Ascending aorta (tissue), 2 donors: Measurements from ENCODE around the gene SH2D1B. TPM values are rescaled to one million over a fixed set of nuclear protein-coding genes. Genes with fewer than 3 reads are reported as not detected.

Experiments
- DNase-seq, 2 donors: peaks; one replicate each; pipeline ENCODE4 v3.0.0-alpha.2; 2019; ENCODE audit warnings: low spot score in 2 of 2
- H3K27ac ChIP-seq, 2 donors: fragments of 200-600 bp; sonication (generic); one replicate each; pipeline ENCODE4 v1.5.1; 2016 to 2017; ENCODE audit warnings: mild to moderate bottlenecking in 1 of 2
- H3K27me3 ChIP-seq: fragments of 200-600 bp; sonication (generic); one replicate; pipeline ENCODE4 v1.5.1; 2017
- H3K36me3 ChIP-seq, 2 donors: fragments of 200-600 bp; sonication (generic); one replicate each; pipeline ENCODE4 v1.5.1; 2016
- H3K4me1 ChIP-seq, 2 donors: fragments of 200-600 bp; sonication (generic); one replicate each; pipeline ENCODE4 v1.5.1; 2016 to 2017; ENCODE audit warnings: mild to moderate bottlenecking in 1 of 2
- H3K4me3 ChIP-seq, 2 donors: fragments of 200-600 bp; sonication (generic); one replicate each; pipeline ENCODE4 v1.5.1; 2016 to 2017; ENCODE audit warnings: mild to moderate bottlenecking in 1 of 2
- H3K9me3 ChIP-seq, 2 donors: fragments of 200-600 bp; sonication (generic); one replicate each; pipeline ENCODE4 v1.5.1; 2016
- intact Hi-C: fragments of 100-400 bp; cut with DNase I; formaldehyde crosslinking; loops from one replicate; pipeline ENCODE4 v1.15.1; 2023
- total RNA-seq: library from RNA; depleted of rRNA; stranded (reverse); fragments of >200 nt; gene quantifications from one replicate; pipeline ENCODE4 v1.1.0, GENCODE V29; 2016
- TF ChIP-seq, protein P1 (sequence below), 3 experiments: fragments of 200-600 bp in 2 of 3; fragments of 450-650 bp in 1 of 3; sonication (generic) in 2 of 3; IDR thresholded peaks; one replicate each; pipeline ENCODE4 v1.5.1; 2016 to 2019; ENCODE audit warnings: antibody characterized with exemption in 3 of 3, mild to moderate bottlenecking in 1 of 3, moderate library complexity in 1 of 3

Gene SH2D1B
- total RNA-seq, 1 donor from 2014 or later = not detected

DNA sequence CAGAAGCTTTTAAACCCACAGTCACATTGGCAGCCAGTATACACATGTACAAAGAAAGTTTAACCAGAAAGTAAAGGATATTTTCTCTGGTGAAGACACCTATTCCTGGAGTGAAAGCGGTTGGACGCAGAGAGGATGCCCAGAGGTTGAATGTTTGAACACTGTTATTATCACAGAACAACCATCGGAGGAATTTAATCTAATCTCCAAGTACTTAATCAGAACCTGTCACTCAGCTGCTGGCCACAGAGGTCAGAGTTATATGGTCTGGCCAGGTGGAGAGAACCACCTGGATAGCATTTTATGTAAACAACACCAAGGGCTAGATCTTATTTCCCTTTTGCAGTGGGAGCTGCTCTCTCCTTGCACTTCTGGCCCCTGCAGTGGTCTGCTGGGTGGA is 64.7 kb downstream of the SH2D1B start:
- TF ChIP-seq, protein P1, sequence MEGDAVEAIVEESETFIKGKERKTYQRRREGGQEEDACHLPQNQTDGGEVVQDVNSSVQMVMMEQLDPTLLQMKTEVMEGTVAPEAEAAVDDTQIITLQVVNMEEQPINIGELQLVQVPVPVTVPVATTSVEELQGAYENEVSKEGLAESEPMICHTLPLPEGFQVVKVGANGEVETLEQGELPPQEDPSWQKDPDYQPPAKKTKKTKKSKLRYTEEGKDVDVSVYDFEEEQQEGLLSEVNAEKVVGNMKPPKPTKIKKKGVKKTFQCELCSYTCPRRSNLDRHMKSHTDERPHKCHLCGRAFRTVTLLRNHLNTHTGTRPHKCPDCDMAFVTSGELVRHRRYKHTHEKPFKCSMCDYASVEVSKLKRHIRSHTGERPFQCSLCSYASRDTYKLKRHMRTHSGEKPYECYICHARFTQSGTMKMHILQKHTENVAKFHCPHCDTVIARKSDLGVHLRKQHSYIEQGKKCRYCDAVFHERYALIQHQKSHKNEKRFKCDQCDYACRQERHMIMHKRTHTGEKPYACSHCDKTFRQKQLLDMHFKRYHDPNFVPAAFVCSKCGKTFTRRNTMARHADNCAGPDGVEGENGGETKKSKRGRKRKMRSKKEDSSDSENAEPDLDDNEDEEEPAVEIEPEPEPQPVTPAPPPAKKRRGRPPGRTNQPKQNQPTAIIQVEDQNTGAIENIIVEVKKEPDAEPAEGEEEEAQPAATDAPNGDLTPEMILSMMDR (IDR thresholded peaks at IDR 0.05) = no peak
- Histone ChIP-seq H3K4me3 (no peak overlapping the region), H3K27me3 (no peaks in the 10 kb centered on the region), H3K27ac (no peak overlapping the region), H3K36me3 (peaks cover 0 to 8% of the 10 kb centered on the region in 2 donors), H3K4me1 (no peaks in the 10 kb centered on the region), H3K9me3 (no peaks in the 10 kb centered on the region)
- no peak for DNase-seq
- intact Hi-C loops = no loop called here

Other genes with a start within 250 kb of the SH2D1B start
- gene SPATA46, start 35.3 kb downstream of the SH2D1B start, total RNA-seq = not detected
- gene C1orf226, start 30.4 kb downstream of the SH2D1B start, total RNA-seq = 0.85 TPM
- 13.6 TPM for gene UHMK1, start 85.7 kb upstream of the SH2D1B start, total RNA-seq
- 32.7 TPM for gene UAP1, start 149.6 kb upstream of the SH2D1B start, total RNA-seq
- gene DDR2, start 220.3 kb upstream of the SH2D1B start, total RNA-seq = 77.9 TPM